Left cardiac atrium (tissue), 4 donors: ENCODE results near the gene MELTF. TPM values are rescaled to one million over a fixed set of nuclear protein-coding genes. Genes with fewer than 3 reads are reported as not detected.

Experiments
- ATAC-seq, 2 donors: fragments of 200-7000 bp; cut with Tn5 transposase; one replicate each; pipeline ENCODE4 v1.9.1; 2020; ENCODE audit warnings: mild to moderate bottlenecking in 2 of 2, moderate library complexity in 2 of 2
- DNase-seq: peaks from one replicate; pipeline ENCODE4 v3.0.0-alpha.2; 2020
- intact Hi-C, 2 donors: fragments of 100-400 bp; cut with DNase I; formaldehyde crosslinking; loops; one replicate each; pipeline versions ENCODE4 v1.14.1 to v1.15.1; 2022 to 2023
- total RNA-seq, 2 donors: library from RNA; stranded (reverse); fragmentation: NEBNext Ultra II Directional; extraction: Animal tissue kit (Norgen Biotek cat#: 25700); gene quantifications; one replicate each; pipeline ENCODE4 v1.2.1, GENCODE V29; 2021
- donor health status: DM: no; HTN: yes; CAD: no.
- donor health status: DM: no; HTN: yes; CAD: no; lungs with severe emphysema.
- donor health status: DM: yes; HTN: yes; CAD: no.
- donor health status: Dilated cardiomyopathy.

MELTF gene
- total RNA-seq, 2 donors from 2014 or later, result 7.7 to 10.1 TPM

DNA sequence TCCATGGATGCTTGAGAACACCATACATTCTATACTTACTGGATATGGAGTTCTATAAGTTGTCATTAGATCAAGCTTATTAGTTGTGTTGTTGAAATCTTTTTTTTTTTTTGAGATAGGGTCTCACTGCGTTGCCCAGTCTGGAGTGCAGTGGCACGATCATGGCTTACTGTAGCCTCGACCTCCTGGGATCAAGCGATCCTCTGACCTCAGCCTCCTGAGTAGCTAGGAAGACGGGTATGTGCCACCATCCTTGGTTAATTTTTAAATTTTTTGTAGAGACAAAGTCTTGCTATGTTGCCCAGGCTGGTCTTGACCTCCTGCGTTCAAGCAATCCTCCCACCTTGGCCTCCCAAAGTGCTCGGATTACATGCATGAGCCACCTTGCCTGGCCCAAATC is 74.8 kb downstream of the MELTF start:
- no peak for DNase-seq
- no peak for ATAC-seq

More for the DNA sequence above, 74.8 kb downstream of the MELTF start:
- intact Hi-C loops, result no loop called here

Other genes starting within 250 kb of the MELTF start
- 10 to 100 TPM; 17.5 to 26.9 TPM for gene SENP5, start 161.9 kb downstream of the MELTF start, total RNA-seq
- 10 to 100 TPM; 33.6 to 41.0 TPM for gene NCBP2, start 87.3 kb downstream of the MELTF start, total RNA-seq
- gene PIGZ, start 61.0 kb downstream of the MELTF start, total RNA-seq, result 1 to 10 TPM; 4.5 to 4.7 TPM